ENCODE data around the gene FZR1. TPM values are rescaled to one million over a fixed set of nuclear protein-coding genes. Genes with fewer than 3 reads are reported as not detected.
"Not testable (repeated sequence)": the region's sequence is repeated elsewhere in the genome, so short reads cannot be mapped to it uniquely, and the experiment has no call there.

FZR1 gene
- total RNA-seq, 4 donors from 2014 or later, result 18.6 to 31.8 (median 25.7) TPM

DNA sequence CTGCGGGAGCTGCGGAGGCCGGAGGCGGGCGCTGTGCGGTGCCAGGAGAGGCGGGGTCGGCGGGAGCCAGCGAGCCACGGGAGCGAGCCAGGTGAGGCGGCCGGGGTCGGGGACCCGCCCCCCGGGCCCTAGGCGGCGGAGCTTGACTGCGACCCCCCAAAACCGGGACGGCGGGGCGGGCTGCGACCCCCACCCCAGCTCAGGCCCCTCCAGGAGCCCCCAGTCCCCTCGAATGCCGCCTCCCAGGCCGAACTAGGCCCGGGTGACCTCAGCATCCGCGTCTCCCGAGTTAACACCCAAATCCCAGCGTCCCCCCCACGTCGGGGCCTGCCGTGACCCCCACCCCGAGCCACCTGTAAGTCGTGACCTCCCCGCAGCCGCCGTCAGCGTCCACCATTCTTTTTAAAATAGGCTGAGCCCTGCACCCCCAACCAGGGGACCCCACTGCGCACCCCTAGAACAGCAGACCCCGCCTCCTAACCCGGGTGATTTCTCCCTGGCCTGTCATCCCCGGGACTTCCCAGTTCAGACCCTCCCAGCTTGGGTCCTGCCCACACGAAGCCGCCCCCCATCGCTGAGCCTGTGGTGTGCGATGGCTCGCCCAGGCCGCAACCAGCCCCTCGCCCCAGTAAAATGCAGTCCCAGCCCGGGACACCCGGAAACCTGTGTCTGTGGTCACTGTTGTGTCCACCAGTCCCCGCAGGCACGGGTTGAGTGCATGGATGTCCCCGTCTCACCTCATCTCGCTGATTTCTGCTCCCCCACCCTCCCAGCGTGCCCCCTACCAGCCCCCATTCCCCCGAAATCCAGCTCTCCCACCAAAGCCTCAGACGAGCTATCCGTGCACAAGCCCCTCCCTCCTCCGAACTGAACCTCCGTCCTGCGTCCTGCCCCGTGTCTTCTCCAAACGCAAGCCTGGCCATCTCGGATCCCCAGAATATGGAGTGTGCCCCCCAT is 551 bp downstream of the FZR1 start:
- Histone ChIP-seq H3K9me3 (no peaks in the 10 kb centered on the region), H3K4me3 (peak overlapping the region; percentile 79 to 96 (median 92)), H3K4me1 (peaks cover 0 to 53% (median 11%) of the 10 kb centered on the region in 4 donors), H3K27me3 (no peaks in the 10 kb centered on the region), H3K36me3 (peaks cover 0 to 32% (median 0%) of the 10 kb centered on the region in 3 donors), H3K27ac (peak overlapping the region; percentile 78 to 97 (median 90))
- 1 to 2% methylated on average over 33 of the region's 69 CpGs for WGBS, 2 donors
- TF ChIP-seq POLR2A (IDR thresholded peaks at IDR 0.05) (no peak), EP300 (IDR thresholded peaks at IDR 0.05) (no peak), CTCF (IDR thresholded peaks at IDR 0.05) (peak in 1 of 5 experiments; percentile 12)
- DNase-seq (ENCODE audit: low spot score in 2 of 2), result peak in 1 of 2 donors; percentile 12

GRCh38 chr19:3507371-3508120 is 1.4 kb downstream of the FZR1 start:
- H3K9me3 ChIP-seq, result no peaks in the 10 kb centered on the region
- peaks cover 0 to 62% (median 11%) of the 10 kb centered on the region in 4 donors for H3K4me1 ChIP-seq
- no peak for DNase-seq (ENCODE audit: low spot score in 2 of 2)
- 17 to 25% methylated on average over 14 to 31 of the region's 31 CpGs for WGBS, 2 donors
- H3K36me3 ChIP-seq, result peaks cover 0 to 32% (median 0%) of the 10 kb centered on the region in 3 donors
- peak overlapping the region; percentile 79 to 96 (median 92) for H3K4me3 ChIP-seq
- no peaks in the 10 kb centered on the region for H3K27me3 ChIP-seq
- TF ChIP-seq CTCF (IDR thresholded peaks at IDR 0.05) (no peak), EP300 (IDR thresholded peaks at IDR 0.05) (no peak), POLR2A (IDR thresholded peaks at IDR 0.05) (no peak)
- peak overlapping the region; percentile 23 to 97 (median 86) for H3K27ac ChIP-seq

DNA sequence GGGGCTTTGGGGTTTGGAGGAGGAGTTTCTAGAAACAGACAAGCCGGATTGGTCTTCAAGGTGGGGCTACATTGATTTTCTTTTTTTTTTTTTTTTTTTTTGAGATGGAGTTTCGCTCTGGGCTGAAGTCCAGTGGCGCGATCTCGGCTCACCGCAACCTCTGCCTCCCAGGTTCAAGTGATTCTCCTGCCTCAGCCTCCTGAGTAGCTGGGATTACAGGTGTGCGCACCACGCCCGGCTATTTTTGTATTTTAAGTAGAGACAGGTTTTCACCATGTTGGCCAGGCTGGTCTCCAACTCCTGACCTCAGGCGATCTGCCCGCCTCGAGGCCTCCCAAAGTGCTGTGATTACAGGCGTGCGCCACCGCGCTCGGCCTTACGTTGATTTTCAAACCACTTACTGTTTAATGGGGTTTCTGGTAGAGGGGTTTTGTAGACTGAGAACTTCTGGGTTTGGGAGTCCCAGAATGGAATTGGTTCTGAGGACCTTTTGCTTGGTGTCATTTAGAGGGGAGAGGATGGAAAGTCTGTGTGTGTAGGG is 2.1 kb downstream of the FZR1 start:
- WGBS, 2 donors, result 93 to 94% methylated on average over 18 of the region's 18 CpGs
- peaks cover 0 to 32% (median 0%) of the 10 kb centered on the region in 3 donors for H3K36me3 ChIP-seq
- H3K27me3 ChIP-seq; H3K4me3 ChIP-seq; DNase-seq (ENCODE audit: low spot score in 2 of 2); H3K9me3 ChIP-seq: not testable (repeated sequence)
- peaks cover 0 to 69% (median 11%) of the 10 kb centered on the region in 4 donors for H3K4me1 ChIP-seq
- peak overlapping the region in 2 of 4 donors; percentile 78 to 95 for H3K27ac ChIP-seq

- H3K4me3 ChIP-seq, result no peak overlapping the region
- H3K27ac ChIP-seq, result no peak overlapping the region
- no peak for TF ChIP-seq POLR2A (IDR thresholded peaks at IDR 0.05)
- no peak for TF ChIP-seq CTCF (IDR thresholded peaks at IDR 0.05)
- TF ChIP-seq EP300 (IDR thresholded peaks at IDR 0.05), result no peak
- H3K9me3 ChIP-seq, result no peaks in the 10 kb centered on the region
- DNase-seq (ENCODE audit: low spot score in 2 of 2), result no peak
- H3K4me1 ChIP-seq, result peaks cover 0 to 74% (median 11%) of the 10 kb centered on the region in 4 donors
- no peaks in the 10 kb centered on the region for H3K27me3 ChIP-seq
- 75 to 77% methylated on average over 21 to 22 of the region's 23 CpGs for WGBS, 2 donors
- peaks cover 0 to 32% (median 0%) of the 10 kb centered on the region in 3 donors for H3K36me3 ChIP-seq
Measured at GRCh38 chr19:3508771-3509535, 2.8 kb downstream of the FZR1 start.

- TF ChIP-seq POLR2A (IDR thresholded peaks at IDR 0.05), result no peak
- no peak for TF ChIP-seq CTCF (IDR thresholded peaks at IDR 0.05)
- TF ChIP-seq EP300 (IDR thresholded peaks at IDR 0.05), result no peak
- Histone ChIP-seq H3K36me3 (peaks cover 0 to 32% (median 0%) of the 10 kb centered on the region in 3 donors), H3K4me1 (peaks cover 0 to 80% (median 11%) of the 10 kb centered on the region in 4 donors), H3K4me3 (no peak overlapping the region), H3K27me3 (no peaks in the 10 kb centered on the region), H3K9me3 (no peaks in the 10 kb centered on the region), H3K27ac (no peak overlapping the region)
- no peak for DNase-seq (ENCODE audit: low spot score in 2 of 2)
- WGBS, 2 donors, result 85 to 87% methylated on average over 14 to 15 of the region's 15 CpGs
Measured at GRCh38 chr19:3509566-3509989, 3.5 kb downstream of the FZR1 start.
